Pancreas (tissue), 8 donors: Measurements from ENCODE around the gene HECA. TPM values are rescaled to one million over a fixed set of nuclear protein-coding genes. Genes with fewer than 3 reads are reported as not detected.

Source experiments
- polyA plus RNA-seq, 2 donors: library from polyadenylated mRNA; stranded (reverse); fragments of 200-250 nt; gene quantifications; one replicate each; pipeline ENCODE4 v1.2.3, GENCODE V29; 2013
- total RNA-seq, 6 donors: library from RNA; stranded (reverse); fragmentation: NEBNext Ultra II Directional in 4 of 6; extraction: Animal tissue kit (Norgen Biotek cat#: 25700) in 4 of 6; gene quantifications; one replicate each; pipeline versions ENCODE4 v1.2.1 to v1.2.4, GENCODE V29; 2021 to 2023
- donor health status: healthy with polysubstance abuse.
- donor health status: DM: no; HTN: no; CAD: no; lungs with moderate emphysema.
- donor health status: DM: no; HTN: no; CAD: no.
- donor health status: Bipolar disorder and iron deficiency.
- donor health status: DM: yes; HTN: yes; CAD: no.
- donor health status: DM: no; HTN: no; CAD: no.
- donor health status: DM: no; HTN: no; CAD: no.
- donor health status: DM: yes; HTN: yes; CAD: no.

HECA gene
- total and polyA plus RNA-seq, 8 donors = 3.2 to 16.3 (median 7.1) TPM

Other genes with a start within 250 kb of the HECA start
- gene REPS1, start 146.8 kb upstream of the HECA start, total RNA-seq = 10 to 100 TPM; 16.1 to 24.0 (median 19.0) TPM
- gene REPS1, start 146.8 kb upstream of the HECA start, polyA plus RNA-seq = 10 to 100 TPM; 14.1 to 26.2 TPM
- 10 to 100 TPM in 2 of 6 donors, 1 to 10 TPM in 4; 3.8 to 19.2 (median 6.1) TPM for gene ABRACL, start 106.3 kb upstream of the HECA start, total RNA-seq
- 10 to 100 TPM; 10.3 to 14.0 TPM for gene ABRACL, start 106.3 kb upstream of the HECA start, polyA plus RNA-seq
- gene TXLNB, start 156.9 kb downstream of the HECA start, total RNA-seq = under 1 TPM in 5 of 6 donors, not detected in 1; 0.03 to 0.47 (median 0.05) TPM
- gene TXLNB, start 156.9 kb downstream of the HECA start, polyA plus RNA-seq = under 1 TPM; 0.08 to 0.09 TPM
- 10 to 100 TPM; 31.5 to 75.1 (median 48.5) TPM for gene CITED2, start 239.6 kb downstream of the HECA start, total RNA-seq
- gene CITED2, start 239.6 kb downstream of the HECA start, polyA plus RNA-seq = 10 to 100 TPM in 1 of 2 donors, 1 to 10 TPM in 1; 8.0 to 19.4 TPM